Stimulated activated CD8-positive, alpha-beta memory T cell treated with anti-CD3 and anti-CD28 coated beads, Interleukin-7, amount 100 ng/mL, for 24 hours (primary cell): Measurements from ENCODE around the gene PHLDA1.
"Not testable (repeated sequence)": the region's sequence is repeated elsewhere in the genome, so short reads cannot be mapped to it uniquely, and the experiment has no call there.

ENCODE experiments used
- DNase-seq: peaks from one replicate; pipeline ENCODE4 v3.0.0-alpha.2; 2020; ENCODE audit warnings: low read depth

The PHLDA1 gene

GRCh38 chr12:76018672-76019071 is 12.9 kb downstream of the PHLDA1 start:
- no peak for DNase-seq

GRCh38 chr12:76018111-76018510 is 13.5 kb downstream of the PHLDA1 start:
- DNase-seq = no peak

GRCh38 chr12:76014007-76014406 is 17.6 kb downstream of the PHLDA1 start:
- DNase-seq = no peak

- no peak for DNase-seq
Observed at GRCh38 chr12:76013603-76014002, 18.0 kb downstream of the PHLDA1 start.

- DNase-seq = no peak
Observed at GRCh38 chr12:76012644-76013043, 18.9 kb downstream of the PHLDA1 start.

- no peak for DNase-seq
Observed at GRCh38 chr12:76010732-76011458, 20.7 kb downstream of the PHLDA1 start.

- DNase-seq = no peak
Observed at GRCh38 chr12:76008428-76008827, 23.1 kb downstream of the PHLDA1 start.

GRCh38 chr12:76007640-76008039 is 23.9 kb downstream of the PHLDA1 start:
- no peak for DNase-seq

- no peak for DNase-seq
Observed at GRCh38 chr12:76006028-76006925, 25.3 kb downstream of the PHLDA1 start.

GRCh38 chr12:76003355-76003638 is 28.3 kb downstream of the PHLDA1 start:
- DNase-seq = no peak

GRCh38 chr12:76002598-76003354 is 28.8 kb downstream of the PHLDA1 start:
- no peak for DNase-seq

GRCh38 chr12:75998292-75999063 is 33.1 kb downstream of the PHLDA1 start:
- DNase-seq = no peak

GRCh38 chr12:75997658-75998057 is 33.9 kb downstream of the PHLDA1 start:
- DNase-seq = no peak

GRCh38 chr12:75996861-75997447 is 34.6 kb downstream of the PHLDA1 start:
- DNase-seq = no peak

GRCh38 chr12:75995691-75996090 is 35.9 kb downstream of the PHLDA1 start:
- no peak for DNase-seq

- no peak for DNase-seq
Observed at GRCh38 chr12:75994069-75994740, 37.4 kb downstream of the PHLDA1 start.

GRCh38 chr12:75991753-75992152 is 39.8 kb downstream of the PHLDA1 start:
- no peak for DNase-seq

- no peak for DNase-seq
Observed at GRCh38 chr12:75990189-75990912, 41.2 kb downstream of the PHLDA1 start.

- not testable (repeated sequence) for DNase-seq
Observed at GRCh38 chr12:75987709-75988108, 43.9 kb downstream of the PHLDA1 start.

GRCh38 chr12:75986001-75986746 is 45.4 kb downstream of the PHLDA1 start:
- no peak for DNase-seq
